ENCODE data around the gene PRICKLE2.

The PRICKLE2 gene

DNA sequence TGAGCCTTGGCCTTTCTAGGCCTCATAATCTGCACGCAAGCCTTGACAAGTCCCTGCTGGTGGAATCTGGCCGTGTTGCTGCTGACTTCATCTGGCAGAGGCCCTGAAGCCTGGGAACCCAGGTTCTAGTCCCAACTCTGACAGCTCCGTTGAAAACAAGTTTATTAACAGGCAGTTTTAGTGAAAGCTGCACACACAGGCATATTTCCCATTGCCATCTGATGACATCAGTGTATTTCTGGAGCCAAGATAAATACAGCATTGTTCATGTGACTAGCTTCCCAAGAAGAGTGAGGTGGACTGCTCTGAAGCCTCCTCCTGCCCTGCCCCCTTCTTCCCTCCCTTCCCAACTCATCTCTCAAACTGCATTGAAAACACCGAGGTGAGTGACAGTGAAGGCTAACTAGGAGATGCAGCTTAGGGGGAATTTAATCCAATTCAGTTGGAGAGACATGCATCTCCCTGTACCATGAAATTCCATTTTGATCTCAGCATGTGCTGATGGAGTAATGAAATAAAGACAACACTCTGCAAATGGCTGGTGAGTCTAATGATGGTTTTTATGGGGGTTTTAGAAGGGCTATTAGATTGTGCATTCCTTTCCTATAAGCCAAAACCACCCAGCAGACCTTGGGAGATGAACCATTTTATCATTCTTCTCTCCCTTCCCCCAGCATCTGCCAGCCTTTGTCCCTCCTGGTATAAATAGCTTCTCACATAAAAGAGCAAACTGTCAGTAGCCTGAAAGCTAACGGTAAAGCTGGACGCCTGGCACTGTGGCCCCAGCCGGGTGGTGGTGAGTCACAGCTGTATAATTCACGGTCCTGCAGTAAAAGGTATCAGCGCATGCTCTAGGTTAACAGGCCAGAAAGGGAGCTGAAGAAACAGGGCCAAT, 38.0 kb downstream of the PRICKLE2 start:
- no peak for DNase-seq

DNA sequence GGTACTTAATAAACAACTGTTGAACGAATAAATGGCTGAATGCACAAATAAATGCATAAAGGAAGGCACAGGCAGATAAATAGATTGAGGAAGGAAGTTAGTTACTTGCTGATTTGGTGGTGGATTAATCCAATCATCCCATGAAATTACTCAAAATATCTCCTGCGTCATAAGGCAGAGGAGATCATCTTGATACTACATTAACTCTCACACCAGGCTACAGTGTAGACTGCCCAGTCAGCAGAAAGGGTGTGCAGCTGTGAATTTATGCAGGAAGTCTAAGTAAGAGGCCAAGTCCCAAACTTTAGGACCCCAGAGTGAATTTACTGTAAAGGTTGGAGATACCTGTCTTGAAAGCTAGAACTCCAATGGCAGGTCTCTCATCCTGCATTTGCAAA, 38.6 kb downstream of the PRICKLE2 start:
- DNase-seq = no peak

DNA sequence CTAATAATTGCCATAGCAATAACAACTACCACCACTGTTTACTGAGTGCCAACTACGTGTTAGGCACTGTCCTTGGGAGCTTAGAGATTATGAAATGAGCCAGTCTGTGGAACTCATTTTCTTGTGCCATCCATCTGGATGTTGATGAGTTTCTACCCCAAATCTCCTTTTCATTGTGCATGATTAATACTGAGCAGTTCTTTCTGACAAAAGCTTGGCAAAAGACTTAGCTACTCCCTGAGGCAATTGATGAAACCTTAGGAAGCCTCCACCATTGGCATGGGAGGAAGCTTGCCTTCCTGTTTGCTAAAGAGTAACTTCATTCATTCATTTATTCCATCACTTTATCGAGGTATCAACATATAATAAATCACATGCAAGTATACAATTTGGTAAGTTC, 39.8 kb downstream of the PRICKLE2 start:
- DNase-seq = no peak

DNA sequence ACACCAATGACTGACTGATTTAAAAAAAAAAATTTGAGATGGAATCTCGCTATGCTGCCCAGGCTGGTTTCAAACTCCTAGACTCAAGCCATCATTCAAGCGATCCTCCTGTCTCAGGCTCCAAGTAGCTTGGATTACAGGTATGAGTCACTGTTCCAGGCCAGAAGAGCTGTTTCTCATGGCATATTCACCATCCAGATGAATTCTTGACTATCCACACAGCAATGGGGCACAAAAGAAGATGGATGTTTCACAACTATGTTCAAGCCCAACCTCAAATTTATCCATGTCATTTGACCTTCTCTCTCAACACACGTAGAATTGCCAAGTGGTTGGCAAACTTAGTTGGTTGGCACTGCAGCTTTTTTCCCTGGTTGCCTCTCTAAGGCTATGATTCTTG, 40.6 kb downstream of the PRICKLE2 start:
- DNase-seq = no peak

DNA sequence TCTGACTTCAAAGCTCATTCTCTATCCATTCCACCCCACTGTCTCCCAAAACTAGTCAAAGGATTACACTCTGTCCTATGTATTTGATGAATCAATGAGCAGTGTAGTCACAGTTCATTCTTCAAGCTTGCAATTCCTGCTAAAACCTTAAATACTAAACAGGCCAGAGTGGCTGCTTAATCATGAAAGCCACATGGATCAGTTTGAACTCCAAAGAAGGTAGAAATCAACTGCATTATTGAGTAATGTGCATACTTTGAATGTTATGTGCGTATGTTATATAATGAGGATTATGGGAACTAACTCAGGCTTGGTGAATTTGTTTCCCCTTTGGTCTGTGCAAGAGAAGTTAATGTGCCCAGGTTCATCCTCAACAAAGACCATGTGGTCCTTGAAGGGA, 45.4 kb downstream of the PRICKLE2 start:
- DNase-seq = no peak

DNA sequence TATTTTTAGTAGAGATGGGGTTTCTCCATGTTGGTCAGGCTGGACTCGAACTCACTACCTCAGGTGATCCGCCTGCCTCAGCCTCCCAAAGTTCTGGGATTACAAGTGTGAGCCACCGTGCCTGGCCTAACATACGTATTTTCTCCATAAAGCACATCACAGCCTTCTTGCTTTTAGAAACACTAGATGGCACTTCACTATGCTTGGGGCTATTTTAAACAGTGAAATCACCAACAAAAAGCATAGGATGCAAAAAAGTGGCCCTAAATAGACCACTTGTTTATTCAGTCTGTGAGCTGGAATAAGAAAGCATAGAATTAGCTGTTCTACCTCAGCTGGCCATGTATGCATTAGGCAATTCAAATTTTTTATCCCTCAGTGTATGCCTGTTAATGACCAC, 46.0 kb downstream of the PRICKLE2 start:
- no peak for DNase-seq

DNA sequence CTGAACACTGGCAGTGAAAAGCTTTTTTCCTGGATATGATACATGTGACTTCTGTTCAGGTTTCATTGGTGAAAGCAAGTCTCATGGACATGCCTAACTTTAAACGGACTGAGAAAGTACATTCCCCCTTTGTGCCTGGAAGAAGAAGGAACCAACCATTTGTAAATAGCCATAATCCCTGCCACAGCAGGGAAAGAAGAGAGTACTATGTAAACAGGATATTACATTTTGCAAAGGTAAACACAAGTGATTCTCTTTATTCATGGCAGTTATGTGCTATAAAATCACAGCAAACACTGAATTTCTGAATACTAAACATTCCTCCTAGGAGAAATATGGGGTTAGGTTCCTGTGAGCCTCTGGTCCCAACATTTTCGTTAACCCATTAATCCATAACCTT, 46.8 kb downstream of the PRICKLE2 start:
- DNase-seq = no peak

DNA sequence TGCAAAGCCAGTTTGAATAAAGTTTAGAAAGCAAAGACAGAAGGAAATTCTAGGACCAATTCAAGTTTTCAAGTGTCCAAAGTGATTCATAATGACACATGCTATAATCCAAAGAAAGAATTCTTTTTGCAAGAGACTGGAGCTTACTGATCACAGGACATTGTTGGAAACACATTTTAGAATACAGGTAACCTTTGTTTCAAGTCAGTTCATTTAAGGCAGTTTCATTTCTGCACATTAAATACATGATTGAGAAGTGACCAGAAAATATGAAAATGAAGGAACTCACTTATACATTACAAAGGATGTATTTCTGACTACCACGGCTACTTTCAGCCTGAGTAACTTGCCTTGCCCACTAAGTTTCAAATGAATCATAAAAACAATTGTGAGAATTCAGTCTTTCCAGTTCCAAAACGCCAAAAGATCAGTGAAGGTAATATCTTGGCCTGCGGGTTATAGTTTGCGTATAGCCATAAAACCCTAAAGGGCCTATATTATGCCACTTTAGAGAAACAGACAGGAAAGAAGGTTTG, 48.7 kb downstream of the PRICKLE2 start:
- DNase-seq = no peak

DNA sequence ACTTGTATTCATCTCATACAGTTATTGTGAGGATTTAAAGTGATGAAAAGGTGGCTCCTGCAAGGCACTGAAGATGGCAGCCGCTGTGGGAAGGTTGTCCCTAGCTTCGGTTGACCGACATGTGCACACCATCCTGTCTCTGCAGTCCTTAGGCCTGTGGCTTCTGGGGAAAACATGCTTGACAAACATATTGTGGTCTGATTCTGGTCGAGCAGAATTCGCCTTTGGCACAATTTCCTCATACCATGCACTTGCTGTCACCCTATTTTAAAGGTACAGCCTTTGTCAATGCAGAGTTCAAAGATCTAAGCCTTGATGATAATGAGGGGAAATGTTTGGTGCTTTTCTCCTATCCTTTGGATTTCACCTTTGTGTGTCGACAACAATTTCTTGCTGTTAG, 50.9 kb downstream of the PRICKLE2 start:
- DNase-seq = no peak

DNA sequence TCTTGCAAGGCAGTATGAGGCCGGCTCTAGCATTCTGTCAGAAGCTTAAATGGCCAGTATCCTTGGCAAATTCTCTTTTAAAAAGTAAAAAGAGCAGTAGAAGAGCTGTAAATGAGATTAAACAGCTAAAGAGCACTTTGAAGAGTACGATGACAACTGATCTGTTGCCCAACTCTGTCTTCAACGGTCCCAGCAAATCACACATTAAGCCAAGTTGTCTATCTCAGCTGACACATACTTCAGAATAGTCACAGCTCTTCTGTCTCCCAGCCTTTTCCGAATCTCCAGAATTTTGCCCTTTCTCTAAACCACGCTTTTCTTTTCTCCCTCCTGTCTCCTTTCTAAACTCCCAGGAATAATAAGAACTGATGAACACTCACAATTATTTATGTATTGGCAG, 51.7 kb downstream of the PRICKLE2 start:
- DNase-seq = no peak

DNA sequence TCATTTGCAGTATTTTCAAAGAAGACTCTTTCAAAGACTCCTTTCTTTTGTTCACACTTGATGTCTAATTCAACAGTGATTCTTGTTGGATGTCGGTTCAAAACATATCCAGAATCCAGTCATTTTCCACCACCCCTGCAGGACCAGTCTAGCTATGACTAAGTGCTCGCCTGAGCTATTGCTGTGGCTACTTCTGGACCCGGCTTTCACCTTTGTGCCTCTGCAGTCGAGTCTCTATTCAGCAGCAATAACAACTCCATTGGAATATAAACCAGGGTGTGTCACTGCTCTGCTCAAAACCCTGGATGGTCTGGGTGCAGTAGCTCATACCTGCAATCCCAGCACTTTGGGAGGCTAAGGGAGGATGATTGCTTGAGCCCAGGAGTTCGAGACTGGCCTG, 55.0 kb downstream of the PRICKLE2 start:
- no peak for DNase-seq

DNA sequence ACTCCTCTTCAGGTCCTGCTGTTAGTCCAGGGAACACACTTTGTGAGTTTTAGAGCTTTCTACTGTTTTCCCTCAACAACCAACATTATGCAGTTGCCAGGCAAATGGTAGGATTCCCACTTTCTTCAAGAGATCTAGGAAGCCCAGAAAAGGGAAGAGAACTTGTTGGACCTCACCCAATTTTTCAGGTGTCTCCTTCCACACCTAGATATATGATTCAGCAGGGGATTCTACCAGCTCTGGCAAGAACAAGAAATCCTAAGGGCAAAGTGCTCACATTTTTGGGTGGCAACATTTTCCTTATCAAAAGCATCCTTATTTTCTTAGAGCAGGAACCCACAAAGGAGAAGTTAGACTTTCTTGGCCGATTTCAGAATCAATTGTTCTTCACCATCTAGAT, 57.4 kb downstream of the PRICKLE2 start:
- no peak for DNase-seq

DNA sequence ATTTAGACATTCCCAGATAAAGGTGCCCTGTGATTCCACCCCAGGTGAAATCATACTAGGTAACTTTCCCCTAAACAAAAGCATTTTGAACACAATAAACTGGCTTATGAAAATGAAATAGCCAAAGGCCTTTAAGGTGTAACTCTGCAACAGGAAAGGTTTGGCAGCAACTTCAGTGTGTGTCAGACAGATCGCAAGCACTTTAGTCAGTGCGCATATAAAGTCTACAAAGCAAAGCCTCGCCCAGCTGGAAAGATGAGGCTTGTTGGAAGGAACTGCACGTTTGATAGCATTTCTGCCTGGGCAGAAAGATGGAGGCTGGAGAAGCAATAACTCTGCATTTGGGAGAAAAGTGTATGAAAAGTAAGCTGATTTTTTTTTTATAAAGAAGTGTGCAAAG, 57.9 kb downstream of the PRICKLE2 start:
- no peak for DNase-seq

DNA sequence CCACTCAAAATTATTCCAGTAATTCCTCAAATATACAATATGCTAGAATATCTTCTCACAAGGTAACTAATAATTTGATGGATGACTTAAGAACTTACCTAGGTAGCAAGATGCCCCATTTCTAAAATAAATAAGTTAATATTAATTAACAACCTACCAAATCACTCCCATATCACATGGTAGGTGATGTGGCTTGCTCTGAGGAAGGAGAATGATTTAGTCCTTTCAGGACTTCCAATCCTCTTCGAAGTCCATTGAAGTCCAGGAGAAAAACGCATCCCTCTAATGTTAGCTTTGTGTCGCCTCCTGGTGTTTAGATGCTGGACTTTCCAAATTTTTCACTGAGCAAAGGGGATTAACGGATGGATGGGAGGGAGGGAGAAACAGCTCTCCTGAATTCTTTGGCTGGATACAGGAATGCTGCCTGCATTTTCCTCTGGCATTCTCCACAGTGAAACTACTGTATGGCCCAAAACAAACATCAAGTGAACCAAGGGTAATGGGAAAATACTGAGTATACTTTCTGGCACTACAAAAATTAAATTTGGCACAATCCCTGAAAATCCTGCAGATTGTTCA, 58.6 kb downstream of the PRICKLE2 start:
- DNase-seq = no peak

DNA sequence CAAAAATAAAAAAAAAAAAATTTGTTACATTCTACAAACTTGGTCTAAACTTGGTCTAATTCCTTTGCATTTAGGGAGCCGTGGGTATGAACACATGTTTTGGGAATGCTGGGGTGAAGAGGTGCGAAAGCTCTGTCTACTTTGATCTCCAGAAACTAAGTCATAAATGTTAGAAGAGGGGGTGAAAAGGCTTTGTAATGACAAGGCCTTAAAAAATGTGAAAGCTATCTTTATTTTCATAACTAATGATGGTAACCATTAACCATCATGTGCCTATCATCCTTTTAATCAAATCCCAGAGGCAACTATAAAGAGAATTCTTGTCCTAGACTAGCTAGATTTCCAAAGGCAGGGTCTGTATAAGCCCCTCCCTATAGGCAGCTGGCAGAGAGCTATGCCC, 60.9 kb downstream of the PRICKLE2 start:
- DNase-seq = no peak

DNA sequence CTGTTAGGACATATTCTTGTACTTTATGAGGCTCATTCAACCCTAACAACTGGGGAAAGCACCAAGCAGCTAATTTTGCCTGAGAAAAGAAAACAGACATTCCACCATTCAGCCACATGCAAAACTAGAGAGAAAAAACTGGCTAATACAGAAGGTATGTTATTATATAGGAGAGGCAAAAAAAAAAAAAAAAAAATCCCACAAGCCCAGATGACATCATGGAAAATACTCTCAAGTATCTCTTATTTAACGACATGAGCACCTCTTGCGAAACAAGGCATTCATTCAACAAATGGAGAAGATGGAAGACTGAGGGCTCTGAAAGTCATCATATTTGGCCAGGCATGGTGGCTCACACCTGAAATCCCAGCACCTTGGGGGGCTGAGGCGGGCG, 61.5 kb downstream of the PRICKLE2 start:
- DNase-seq = no peak

DNA sequence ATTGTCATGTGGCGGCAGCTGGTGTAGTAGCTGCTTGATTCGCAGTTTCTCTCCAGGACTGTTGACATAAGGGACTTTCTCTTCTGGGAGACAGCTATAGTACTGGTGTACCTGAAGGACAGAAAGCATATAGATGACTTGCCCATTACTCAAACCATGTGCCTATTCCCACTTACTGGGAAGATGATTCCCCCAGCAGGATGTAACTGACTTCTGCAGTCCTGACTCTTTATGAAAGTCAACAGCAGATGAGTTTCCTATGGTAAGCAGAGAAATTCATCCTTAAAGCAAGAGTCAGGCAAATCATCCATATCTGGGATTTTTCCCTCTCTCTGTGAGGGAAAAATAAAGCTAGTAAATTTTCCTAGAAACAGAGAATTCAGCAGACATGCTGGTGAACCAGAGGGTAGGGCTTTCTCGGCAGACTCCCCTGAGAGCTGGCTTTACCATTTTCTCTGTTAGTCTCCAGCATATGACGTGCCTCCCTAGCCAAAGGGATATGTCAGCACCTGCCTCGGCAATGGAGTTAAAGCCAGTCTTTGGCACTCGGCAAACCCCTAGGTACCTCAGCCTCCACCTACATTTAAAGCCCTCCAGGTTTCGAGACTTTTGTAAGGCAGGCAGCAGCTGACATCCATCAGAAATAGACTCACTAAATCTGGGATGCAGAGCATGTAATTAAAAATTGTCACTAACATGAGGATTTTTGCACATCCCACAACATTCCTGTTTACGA, 62.1 kb downstream of the PRICKLE2 start:
- no peak for DNase-seq

DNA sequence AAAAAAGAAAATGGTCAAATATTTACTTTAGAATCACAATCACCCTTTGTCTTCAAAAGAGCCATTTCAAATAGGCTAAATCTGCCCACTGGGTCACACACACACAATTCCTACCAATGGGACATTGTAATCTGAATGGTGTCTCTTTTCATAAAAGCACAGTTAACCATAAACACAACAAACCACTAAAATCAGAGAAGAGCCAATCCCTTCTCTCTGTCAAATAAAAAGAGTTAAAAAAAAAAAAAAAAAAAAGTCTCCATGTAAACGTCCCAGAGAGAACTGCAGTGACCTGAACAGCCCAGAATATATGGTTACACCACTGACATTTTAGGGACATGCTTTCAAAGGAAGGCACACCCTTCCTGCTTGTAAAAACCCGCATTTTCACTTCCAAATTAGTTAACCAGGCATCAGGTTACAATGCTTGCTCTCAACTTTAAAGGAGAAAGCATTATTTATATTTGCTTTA, 63.7 kb downstream of the PRICKLE2 start:
- DNase-seq = no peak

DNA sequence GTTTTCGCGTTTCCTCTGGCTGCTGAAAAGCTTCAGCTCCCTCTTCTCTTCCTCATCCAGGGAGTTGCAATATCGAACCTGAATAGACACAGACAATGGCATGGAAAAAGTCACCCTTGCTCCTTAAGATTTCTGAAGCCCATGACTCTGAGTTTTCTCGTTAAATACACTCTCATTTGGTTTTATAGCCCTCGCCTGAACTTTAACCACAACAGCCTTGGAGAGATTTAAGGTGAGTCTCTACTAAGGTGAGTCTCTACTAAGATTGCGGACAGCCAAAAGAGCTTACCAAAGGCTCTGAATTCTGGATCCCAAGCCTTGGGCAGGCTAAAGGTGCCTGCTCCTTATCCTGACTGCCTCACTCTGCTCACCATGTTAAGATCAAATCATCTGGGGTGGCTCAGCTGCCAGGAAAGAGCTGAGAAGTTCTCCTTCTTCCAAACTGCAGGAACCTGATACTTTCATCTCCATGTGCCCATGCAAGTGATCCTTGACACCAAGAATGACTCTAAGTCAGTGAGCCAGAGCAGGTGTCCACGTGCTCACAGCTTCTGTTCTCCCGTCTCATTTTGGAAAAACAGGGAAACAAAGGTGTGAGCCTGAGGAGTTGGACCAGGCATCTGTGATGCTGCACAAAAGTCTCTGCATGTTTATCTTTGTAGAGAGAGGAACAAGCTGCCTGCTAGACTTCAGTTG, 65.1 kb downstream of the PRICKLE2 start:
- DNase-seq = no peak

DNA sequence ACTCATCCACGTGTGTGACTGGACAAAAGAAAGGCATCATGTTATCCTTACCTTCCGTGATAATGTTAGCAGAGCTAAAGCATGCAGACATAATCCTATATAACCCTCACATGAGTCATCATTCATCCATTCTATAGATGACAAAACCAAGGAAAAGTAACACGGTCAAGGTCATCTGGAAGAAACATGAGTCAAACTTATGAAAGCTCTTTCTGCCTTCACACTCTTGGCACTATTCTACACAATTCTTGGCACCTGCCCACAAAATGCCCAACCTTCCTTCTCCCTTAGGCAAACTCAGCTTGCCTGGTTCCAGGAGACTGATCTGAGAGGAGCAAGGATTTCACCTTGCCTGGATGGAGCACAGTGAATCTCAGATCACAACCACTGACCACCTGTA, 66.9 kb downstream of the PRICKLE2 start:
- DNase-seq = no peak

DNA sequence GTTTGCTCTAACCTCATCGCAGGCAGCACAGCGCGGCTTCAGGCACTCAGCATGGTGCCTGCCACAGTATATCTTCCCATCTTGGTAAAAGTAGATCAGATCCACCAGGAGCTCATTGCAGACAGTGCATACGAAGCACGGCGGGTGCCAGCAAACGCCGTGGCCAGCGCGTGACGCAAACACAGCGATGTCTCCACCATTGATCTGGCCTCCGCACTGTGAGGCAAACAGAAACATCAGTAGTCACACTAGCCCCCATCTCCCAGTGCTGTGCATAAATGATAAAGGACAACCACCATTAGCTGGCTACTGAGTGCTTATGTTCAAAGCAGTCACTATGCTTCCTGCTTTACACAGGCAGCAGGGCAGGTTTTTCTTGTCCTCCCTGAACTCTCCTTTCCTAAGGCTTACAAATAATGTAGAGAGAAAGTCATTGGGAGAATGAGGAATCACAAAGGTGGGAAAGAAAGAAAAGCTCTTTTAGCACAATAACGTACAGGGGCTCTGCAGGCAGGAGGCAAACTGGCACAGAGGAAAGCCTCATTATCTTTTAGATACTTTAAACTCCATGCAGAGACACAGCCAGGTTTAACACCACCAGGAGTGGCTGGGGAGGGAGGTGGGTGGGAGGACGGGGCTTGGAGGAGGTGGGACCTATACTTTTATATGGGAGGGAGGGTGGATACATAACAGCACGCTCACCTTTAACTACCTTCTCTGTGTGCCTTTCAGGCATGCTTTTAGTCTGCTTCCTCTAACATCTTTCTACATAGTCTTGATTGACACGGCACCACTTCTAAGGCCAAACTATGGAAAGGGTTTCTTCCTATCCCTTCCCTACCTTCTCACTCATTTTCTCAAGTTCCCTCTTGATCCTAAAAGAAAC, 67.9 kb downstream of the PRICKLE2 start:
- DNase-seq = no peak

DNA sequence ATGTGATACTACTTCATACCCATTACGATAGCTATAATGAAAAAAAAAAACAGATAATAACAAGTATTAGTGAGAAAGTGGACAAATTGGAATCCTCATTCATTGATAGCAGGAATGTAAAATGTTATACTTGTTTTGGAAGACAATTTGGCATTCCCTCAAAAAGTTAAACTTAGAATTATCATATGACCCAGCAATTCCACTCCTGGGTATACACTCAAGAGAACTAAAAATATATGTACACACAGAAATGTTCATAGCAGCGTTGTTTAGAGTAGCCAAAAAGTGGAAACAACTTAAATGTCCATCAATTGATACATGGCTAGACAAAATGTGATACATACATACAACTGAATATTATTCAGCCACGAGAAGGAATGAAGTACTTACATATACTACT, 69.9 kb downstream of the PRICKLE2 start:
- no peak for DNase-seq

Data from NCI-H774 (cell line).